Measurements from ENCODE around the gene INF2. TPM values are rescaled to one million over a fixed set of nuclear protein-coding genes. Genes with fewer than 3 reads are reported as not detected.
"Not testable (repeated sequence)": the region's sequence is repeated elsewhere in the genome, so short reads cannot be mapped to it uniquely, and the experiment has no call there.

The INF2 gene
- total RNA-seq, 2 experiments from 2014 or later, result 107 to 110 TPM

GRCh38 chr14:104742586-104743455 is 53.4 kb downstream of the INF2 start:
- DNase-seq, result no peak
- Mint-ChIP-seq H3K4me3 (no peak overlapping the region), H3K36me3 (no peaks in the 10 kb centered on the region), H3K4me1 (peaks cover 4% of the 10 kb centered on the region), H3K27me3 (no peaks in the 10 kb centered on the region), H3K9me3 (no peaks in the 10 kb centered on the region), H3K27ac (no peak overlapping the region)
- POLR2A ChIA-PET, result interaction anchor here (1.2 kb wide), 1 partner anchor 9 kb away, joined by 7 read pairs; no protein-coding TSS in a partner anchor
- ATAC-seq (ENCODE audit: low read depth), result no peak

DNA sequence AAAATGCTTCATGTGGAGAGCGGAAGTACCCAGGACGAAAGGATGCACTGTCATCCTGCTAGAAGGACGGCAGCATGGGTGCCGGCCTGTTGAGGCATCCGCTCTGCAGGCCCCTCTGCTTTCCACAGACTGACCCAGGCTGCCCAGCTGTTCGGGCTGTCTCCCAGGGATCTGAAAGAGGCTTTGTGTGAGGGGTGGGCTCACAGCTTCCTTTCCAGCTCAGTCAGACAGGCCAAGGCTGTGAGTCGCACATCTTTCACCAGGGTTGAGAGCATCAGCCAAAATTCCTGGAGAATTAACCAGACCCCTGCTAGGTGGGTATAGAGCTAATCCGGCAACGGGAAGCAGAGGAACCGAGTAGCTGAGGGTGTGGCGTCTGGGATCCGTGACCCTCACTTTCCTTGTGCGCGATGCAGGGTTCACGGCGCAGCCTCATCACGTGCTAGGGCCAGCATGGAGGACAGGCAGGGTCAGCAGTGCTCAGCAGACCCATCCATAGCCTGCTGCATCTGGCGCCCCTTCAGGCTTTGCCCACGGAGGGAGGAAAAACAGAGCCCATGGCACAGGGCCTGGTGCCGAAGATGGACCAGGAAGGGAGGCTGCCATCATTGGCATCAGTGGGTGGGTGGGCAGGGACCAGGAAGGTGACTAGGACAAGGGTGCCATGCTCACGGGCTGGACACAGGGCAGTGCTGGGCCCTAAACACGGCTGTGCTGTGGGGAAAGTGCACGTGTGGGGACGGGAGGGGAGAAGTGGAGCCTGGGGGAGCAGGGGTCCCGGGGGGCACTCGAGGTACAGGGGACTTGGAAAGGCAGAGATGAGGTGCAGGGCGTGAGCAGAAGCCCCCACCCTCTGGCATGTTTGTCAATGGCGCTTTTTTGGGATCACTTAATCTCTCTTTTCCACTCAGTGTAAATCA is 54.3 kb downstream of the INF2 start:
- H3K4me3 Mint-ChIP-seq, result no peak overlapping the region
- no peak overlapping the region for H3K27ac Mint-ChIP-seq
- no peaks in the 10 kb centered on the region for H3K27me3 Mint-ChIP-seq
- no peaks in the 10 kb centered on the region for H3K9me3 Mint-ChIP-seq
- DNase-seq, result no peak
- H3K4me1 Mint-ChIP-seq, result peaks cover 4% of the 10 kb centered on the region
- no peaks in the 10 kb centered on the region for H3K36me3 Mint-ChIP-seq
- POLR2A ChIA-PET, result no interaction called here
- no peak for ATAC-seq (ENCODE audit: low read depth)

GRCh38 chr14:104744484-104744883 is 55.1 kb downstream of the INF2 start:
- ATAC-seq (ENCODE audit: low read depth), result no peak
- H3K27me3 Mint-ChIP-seq, result no peaks in the 10 kb centered on the region
- no peak overlapping the region for H3K4me3 Mint-ChIP-seq
- H3K4me1 Mint-ChIP-seq, result peaks cover 7% of the 10 kb centered on the region
- H3K27ac Mint-ChIP-seq, result no peak overlapping the region
- POLR2A ChIA-PET, result no interaction called here
- no peaks in the 10 kb centered on the region for H3K36me3 Mint-ChIP-seq
- no peaks in the 10 kb centered on the region for H3K9me3 Mint-ChIP-seq
- DNase-seq, result no peak

DNA sequence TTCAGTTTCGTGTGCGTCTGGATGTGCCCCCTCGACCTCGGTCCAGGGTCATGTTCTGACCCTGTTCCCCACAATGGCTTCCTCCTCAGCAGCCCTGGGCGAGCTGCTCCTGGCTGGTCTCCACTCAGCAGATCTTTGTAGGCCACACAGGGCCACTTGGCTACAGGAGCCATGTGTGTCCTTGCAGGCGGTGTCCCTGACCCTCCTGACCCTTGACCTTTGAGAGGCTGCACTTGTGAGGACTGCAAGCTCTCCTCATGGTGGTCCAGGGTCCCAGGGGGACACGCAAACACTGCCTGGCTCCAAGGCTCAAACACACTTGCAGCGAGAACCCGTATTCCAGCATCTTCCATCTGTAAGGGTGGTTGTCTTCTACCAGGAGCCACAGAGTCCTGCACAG is 56.0 kb downstream of the INF2 start:
- no peak for DNase-seq
- POLR2A ChIA-PET, result no interaction called here

GRCh38 chr14:104746071-104746545 is 56.7 kb downstream of the INF2 start:
- Mint-ChIP-seq H3K9me3 (no peaks in the 10 kb centered on the region), H3K36me3 (no peaks in the 10 kb centered on the region), H3K4me1 (peaks cover 7% of the 10 kb centered on the region), H3K4me3 (peak overlapping the region; percentile 30), H3K27me3 (peaks cover 3% of the 10 kb centered on the region), H3K27ac (peak overlapping the region; percentile 16)
- DNase-seq (no peak), ATAC-seq (ENCODE audit: low read depth) (peak; percentile 55)
- POLR2A ChIA-PET, result no interaction called here

More for the DNA sequence above, 56.0 kb downstream of the INF2 start:
- no peak for ATAC-seq (ENCODE audit: low read depth)
- Mint-ChIP-seq H3K4me1 (peaks cover 7% of the 10 kb centered on the region), H3K27ac (no peak overlapping the region), H3K9me3 (no peaks in the 10 kb centered on the region), H3K4me3 (no peak overlapping the region), H3K36me3 (no peaks in the 10 kb centered on the region), H3K27me3 (peaks cover 3% of the 10 kb centered on the region)

DNA sequence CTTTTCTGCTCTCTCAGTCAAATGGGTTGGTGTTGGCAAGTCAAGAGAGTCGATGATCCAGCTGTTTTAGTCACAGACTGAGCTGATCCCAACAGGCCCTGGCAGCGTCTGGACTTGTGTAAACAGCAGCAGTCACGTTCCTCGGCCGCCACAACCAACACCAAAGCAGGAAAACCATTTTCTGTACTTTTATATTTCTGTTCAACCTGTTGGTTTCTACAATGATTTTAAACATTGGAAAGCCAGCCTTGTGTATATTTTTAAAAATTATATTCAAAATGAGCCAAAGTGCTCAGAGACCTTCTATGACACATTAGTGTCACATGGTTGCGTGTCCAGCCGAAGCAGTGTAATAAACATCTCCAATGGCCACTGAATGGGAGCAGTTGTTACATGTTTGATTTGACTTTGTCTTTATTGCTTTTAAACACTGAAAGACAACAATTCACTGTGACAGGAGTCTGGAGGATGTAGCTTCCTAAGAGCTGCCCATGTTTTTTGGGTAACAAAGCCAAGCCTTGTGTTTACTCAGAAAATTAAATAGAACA is 57.6 kb downstream of the INF2 start:
- H3K27ac Mint-ChIP-seq, result no peak overlapping the region
- peaks cover 3% of the 10 kb centered on the region for H3K27me3 Mint-ChIP-seq
- POLR2A ChIA-PET, result no interaction called here
- no peak for ATAC-seq (ENCODE audit: low read depth)
- no peak overlapping the region for H3K4me3 Mint-ChIP-seq
- H3K36me3 Mint-ChIP-seq, result no peaks in the 10 kb centered on the region
- peaks cover 7% of the 10 kb centered on the region for H3K4me1 Mint-ChIP-seq
- DNase-seq, result no peak
- H3K9me3 Mint-ChIP-seq, result no peaks in the 10 kb centered on the region

DNA sequence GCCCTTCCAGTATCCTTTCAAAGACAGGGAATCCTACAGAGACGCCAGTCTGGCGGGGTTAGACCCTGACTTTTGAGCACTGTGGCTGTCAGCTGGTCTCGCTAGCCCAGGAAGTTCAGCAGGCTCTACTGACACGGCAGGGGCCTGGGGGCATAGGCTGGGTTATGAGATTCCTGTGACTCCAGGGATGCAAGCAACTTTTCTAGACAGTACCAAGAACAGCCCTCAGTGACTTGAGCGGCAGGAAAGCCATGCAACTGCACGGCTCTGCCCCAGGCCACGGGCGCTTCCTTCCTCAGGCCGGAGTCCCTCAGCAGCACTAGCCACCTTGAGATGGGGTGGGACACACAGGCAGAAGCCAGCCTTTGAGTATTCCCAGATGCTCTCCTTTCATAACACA is 58.5 kb downstream of the INF2 start:
- peaks cover 3% of the 10 kb centered on the region for H3K27me3 Mint-ChIP-seq
- no peaks in the 10 kb centered on the region for H3K9me3 Mint-ChIP-seq
- no peak overlapping the region for H3K4me3 Mint-ChIP-seq
- H3K36me3 Mint-ChIP-seq, result no peaks in the 10 kb centered on the region
- H3K27ac Mint-ChIP-seq, result no peak overlapping the region
- ATAC-seq (ENCODE audit: low read depth), result no peak
- POLR2A ChIA-PET, result no interaction called here
- no peak for DNase-seq
- peaks cover 7% of the 10 kb centered on the region for H3K4me1 Mint-ChIP-seq

GRCh38 chr14:104749111-104749649 is 59.8 kb downstream of the INF2 start:
- H3K36me3 Mint-ChIP-seq, result peaks cover 2% of the 10 kb centered on the region
- no peak for ATAC-seq (ENCODE audit: low read depth)
- no peak overlapping the region for H3K27ac Mint-ChIP-seq
- POLR2A ChIA-PET, result interaction anchor here (0.6 kb wide), 1 partner anchor 1360 kb away, joined by 3 read pairs; no protein-coding TSS in a partner anchor
- DNase-seq, result no peak
- H3K27me3 Mint-ChIP-seq, result peaks cover 3% of the 10 kb centered on the region
- H3K9me3 Mint-ChIP-seq, result no peaks in the 10 kb centered on the region
- peaks cover 12% of the 10 kb centered on the region for H3K4me1 Mint-ChIP-seq
- H3K4me3 Mint-ChIP-seq, result no peak overlapping the region

- H3K9me3 Mint-ChIP-seq, result no peaks in the 10 kb centered on the region
- ATAC-seq (ENCODE audit: low read depth) (no peak), DNase-seq (no peak)
- POLR2A ChIA-PET, result no interaction called here
- H3K27ac Mint-ChIP-seq, result no peak overlapping the region
- peaks cover 19% of the 10 kb centered on the region for H3K4me1 Mint-ChIP-seq
- peaks cover 2% of the 10 kb centered on the region for H3K36me3 Mint-ChIP-seq
- H3K4me3 Mint-ChIP-seq, result no peak overlapping the region
- H3K27me3 Mint-ChIP-seq, result peaks cover 3% of the 10 kb centered on the region
Observed at GRCh38 chr14:104750056-104750752, 60.8 kb downstream of the INF2 start.

- H3K36me3 Mint-ChIP-seq; DNase-seq; H3K9me3 Mint-ChIP-seq; ATAC-seq (ENCODE audit: low read depth); H3K27me3 Mint-ChIP-seq: not testable (repeated sequence)
- peaks cover 23% of the 10 kb centered on the region for H3K4me1 Mint-ChIP-seq
- H3K27ac Mint-ChIP-seq, result peak overlapping the region; percentile 12
- POLR2A ChIA-PET, result interaction anchor here (0.7 to 1.8 kb wide), 3 partner anchors 9 to 71 kb away, joined by 3 to 7 read pairs (median 3); no protein-coding TSS in a partner anchor
- peak overlapping the region; percentile 5 for H3K4me3 Mint-ChIP-seq
Observed at GRCh38 chr14:104750753-104751057, 61.3 kb downstream of the INF2 start.

DNA sequence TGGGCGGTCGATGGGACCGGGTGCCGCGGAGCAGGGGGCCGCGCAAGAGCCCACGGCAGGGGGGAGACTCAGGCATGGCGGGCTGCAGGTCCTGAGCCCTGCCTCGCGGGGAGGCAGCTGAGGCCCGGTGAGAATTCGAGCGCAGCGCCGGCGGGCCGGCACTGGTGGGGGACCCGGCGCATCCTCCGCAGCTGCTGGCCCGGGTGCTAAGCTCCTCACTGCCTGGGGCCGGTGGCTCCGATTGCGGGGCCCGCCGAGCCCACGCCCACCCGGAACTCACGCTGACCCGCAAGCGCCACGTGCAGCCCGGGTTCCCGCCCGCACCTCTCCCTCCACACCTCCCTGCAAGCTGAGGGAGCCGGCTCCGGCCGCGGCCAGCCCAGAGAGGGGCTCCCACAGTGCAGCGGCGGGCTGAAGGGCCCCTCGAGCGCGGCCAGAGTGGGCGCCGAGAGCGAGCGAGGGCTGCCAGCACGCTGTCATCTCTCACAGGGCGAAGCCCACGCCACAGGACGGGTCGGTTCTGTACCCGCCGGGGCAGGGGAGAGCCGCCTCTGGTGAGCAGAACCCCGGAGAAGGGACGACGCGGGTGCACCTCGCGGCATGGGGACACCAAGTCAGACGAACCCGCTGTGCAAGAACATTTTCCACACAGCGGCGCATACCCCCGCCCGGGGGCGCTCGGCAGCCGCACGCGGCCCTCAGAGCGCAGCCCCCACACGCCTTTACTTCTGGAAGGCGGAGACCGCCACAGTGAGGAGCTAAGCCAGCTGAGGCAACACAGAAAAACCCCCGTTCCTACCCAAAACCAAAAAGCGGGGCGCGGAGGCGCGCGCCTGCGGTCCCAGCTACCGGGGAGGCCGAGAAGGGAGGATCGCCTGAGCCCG is 62.4 kb downstream of the INF2 start:
- POLR2A ChIA-PET, result interaction anchor here (0.7 to 2.1 kb wide), 13 partner anchors 10 to 104 kb away, joined by 3 to 9 read pairs (median 3); no protein-coding TSS in a partner anchor
- H3K36me3 Mint-ChIP-seq, result peaks cover 9% of the 10 kb centered on the region
- peaks cover 3% of the 10 kb centered on the region for H3K27me3 Mint-ChIP-seq
- peak overlapping the region; percentile 94 for H3K27ac Mint-ChIP-seq
- no peaks in the 10 kb centered on the region for H3K9me3 Mint-ChIP-seq
- H3K4me3 Mint-ChIP-seq, result peak overlapping the region; percentile 89
- DNase-seq (no peak), ATAC-seq (ENCODE audit: low read depth) (no peak)
- peaks cover 30% of the 10 kb centered on the region for H3K4me1 Mint-ChIP-seq

- DNase-seq (no peak), ATAC-seq (ENCODE audit: low read depth) (peak; percentile 0)
- Mint-ChIP-seq H3K4me1 (peaks cover 36% of the 10 kb centered on the region), H3K4me3 (peak overlapping the region; percentile 89), H3K27ac (peak overlapping the region; percentile 94), H3K9me3 (no peaks in the 10 kb centered on the region), H3K36me3 (peaks cover 13% of the 10 kb centered on the region), H3K27me3 (peaks cover 3% of the 10 kb centered on the region)
- POLR2A ChIA-PET, result interaction anchor here (0.6 to 2.1 kb wide), 16 partner anchors 10 to 268 kb away, joined by 3 to 9 read pairs (median 3); partner anchors contain the start of genes CDCA4 and ZBTB42
Observed at GRCh38 chr14:104752423-104752734, 63.0 kb downstream of the INF2 start.

Measured in activated naive CD8-positive, alpha-beta T cell treated with anti-CD3 and anti-CD28 coated beads, Interleukin-2, amount 10 ng/mL, durations not matched to agents 7 days and 5 days (primary cell).